HEK293T (cell line): Measurements from ENCODE around the gene POLE3.

Source experiments
- ARNT ChIP-seq: fragments of 450-650 bp; IDR thresholded peaks from 2 replicates; pipeline ENCODE4 v1.6.1; 2017; ENCODE audit warnings: mild to moderate bottlenecking
- BHLHE40 ChIP-seq: fragments of 450-650 bp; IDR thresholded peaks from 2 replicates; pipeline ENCODE4 v1.6.1; 2016; ENCODE audit warnings: mild to moderate bottlenecking, moderate library complexity, borderline replicate concordance
- FOXA1 ChIP-seq: fragments of 450-650 bp; IDR thresholded peaks from 2 replicates; pipeline ENCODE4 v1.6.1; 2016; ENCODE audit warnings: mild to moderate bottlenecking
- FOXM1 ChIP-seq: fragments of 450-650 bp; IDR thresholded peaks from 2 replicates; pipeline ENCODE4 v1.6.1; 2017; ENCODE audit warnings: mild to moderate bottlenecking, borderline replicate concordance
- HDGF ChIP-seq: fragments of 450-650 bp; IDR thresholded peaks from 2 replicates; pipeline ENCODE4 v1.6.1; 2017; ENCODE audit warnings: antibody characterized with exemption, borderline replicate concordance

- TF ChIP-seq FOXA1 (no peak), ARNT (no peak), BHLHE40 (no peak), HDGF (no peak), FOXM1 (no peak)
Observed at GRCh38 chr9:113436728-113437515, 26.4 kb upstream of the POLE3 start.
